HepG2 (cell line): ENCODE results near the gene KIF6. TPM values are rescaled to one million over a fixed set of nuclear protein-coding genes. Genes with fewer than 3 reads are reported as not detected.

Experiments used
- ATAC-seq: fragments of 200-7000 bp; cut with Tn5 transposase; 3 replicates; pipeline ENCODE4 v1.9.1; 2020; ENCODE audit warnings: mild to moderate bottlenecking, moderate library complexity
- BruUV-seq: library from RNA; stranded (reverse); fragments of 400-500 nt; replicated peaks from 2 replicates; lab custom pipeline; 2021; lab: Mats Ljungman, UMichigan
- CTCF ChIA-PET: fragments of 300-600 bp; formaldehyde crosslinking; extraction: SDS; loops from one replicate; lab custom pipeline; 2021; ENCODE audit warnings: low total read pairs, inconsistent platforms, low intra/inter-chr PET ratio; lab: Yijun Ruan, JAX
- POLR2A ChIA-PET: fragments of 350-600 bp; sonication (Branson Sonifier 250); formaldehyde crosslinking; loops from one replicate; lab custom pipeline; 2020; ENCODE audit warnings: antibody characterized with exemption, inconsistent platforms; lab: Yijun Ruan, JAX
- DNase-seq: peaks from one replicate; pipeline ENCODE4 v3.0.0-alpha.2; 2015; ENCODE audit warnings: low spot score
- FAIRE-seq: peaks from 3 replicates; lab custom pipeline; 2011; peaks lifted over from hg19 to GRCh38; lab: Jason Lieb, UNC
- H2AFZ ChIP-seq: one replicate; pipeline ENCODE4 v1.6.1; 2011; ENCODE audit warnings: low read length, inconsistent platforms
- H3K27ac ChIP-seq: fragments of 300-600 bp; 3 replicates; pipeline ENCODE4 v1.8.0; 2011; ENCODE audit warnings: mixed run types, mild to moderate bottlenecking, mixed read lengths, low read length, inconsistent platforms; ENCODE audit not compliant: insufficient read depth; ENCODE audit errors: extremely low read length
- H3K27me3 ChIP-seq, 2 experiments: fragments of 200-600 bp in 1 of 2; 2 replicates in 1 of 2; 3 replicates in 1 of 2; pipeline versions ENCODE4 v1.6.0 to v1.8.0; 2011; ENCODE audit warnings: low read length in 2 of 2, mild to moderate bottlenecking in 2 of 2, moderate library complexity in 2 of 2, inconsistent platforms in 1 of 2; ENCODE audit not compliant: insufficient read depth in 2 of 2, control insufficient read depth in 1 of 2
- H3K36me3 ChIP-seq, 2 experiments: fragments of 200-600 bp in 1 of 2; replicated peaks in 1 of 2; 2 replicates in 1 of 2; 3 replicates in 1 of 2; pipeline versions ENCODE4 v1.5.1 to v1.8.0; 2011; ENCODE audit warnings: low read length in 2 of 2, inconsistent platforms in 1 of 2; ENCODE audit not compliant: insufficient read depth in 2 of 2, control insufficient read depth in 1 of 2
- H3K4me1 ChIP-seq: 2 replicates; pipeline ENCODE4 v1.5.1; 2012; ENCODE audit warnings: low read length, inconsistent platforms; ENCODE audit not compliant: insufficient read depth
- H3K4me2 ChIP-seq: 2 replicates; pipeline ENCODE4 v1.6.0; 2011; ENCODE audit warnings: low read depth, low read length, inconsistent platforms
- H3K4me3 ChIP-seq, 3 experiments: fragments of 200-600 bp in 1 of 3; sonication (generic), shearing (Covaris generic) in 1 of 3; replicated peaks in 1 of 3; 2 replicates each; pipeline ENCODE4 v1.5.1; 2011 to 2016; ENCODE audit warnings: low read length in 3 of 3, inconsistent platforms in 2 of 3, low read depth in 2 of 3, mild to moderate bottlenecking in 2 of 3, control low read depth in 1 of 3, mixed read lengths in 1 of 3; ENCODE audit not compliant: insufficient read depth in 1 of 3
- H3K79me2 ChIP-seq: one replicate; pipeline ENCODE4 v1.6.1; 2011; ENCODE audit warnings: low read length, inconsistent platforms; ENCODE audit not compliant: insufficient read depth
- H3K9ac ChIP-seq: 2 replicates; pipeline ENCODE4 v1.6.0; 2011; ENCODE audit warnings: mild to moderate bottlenecking, low read depth, low read length, inconsistent platforms; ENCODE audit not compliant: insufficient read depth
- H3K9me3 ChIP-seq: 2 replicates; pipeline ENCODE4 v1.5.1; 2012; ENCODE audit warnings: mild to moderate bottlenecking, low read length
- H4K20me1 ChIP-seq: 2 replicates; pipeline ENCODE4 v1.6.0; 2011; ENCODE audit warnings: inconsistent platforms, mild to moderate bottlenecking, low read length, moderate library complexity; ENCODE audit not compliant: insufficient read depth
- GATAD2A ChIP-seq: IDR thresholded peaks from 2 replicates; pipeline ENCODE4 v1.6.1; 2016
- HNRNPUL1 ChIP-seq: fragments of 200-400 bp; formaldehyde crosslinking; IDR thresholded peaks from 2 replicates; pipeline ENCODE4 v1.6.1; 2017; ENCODE audit warnings: low read depth, mild to moderate bottlenecking, low read length, moderate library complexity
- ONECUT2 ChIP-seq: sonication (generic); formaldehyde crosslinking; IDR thresholded peaks from 2 replicates; pipeline ENCODE4 v1.4.0; 2020; ENCODE audit warnings: missing genetic modification reagents
- PAXIP1 ChIP-seq: sonication (generic); formaldehyde crosslinking; conservative IDR thresholded peaks from 2 replicates; pipeline ENCODE4 v1.4.0; 2020; ENCODE audit warnings: mild to moderate bottlenecking, missing genetic modification reagents, moderate library complexity
- RXRB ChIP-seq: IDR thresholded peaks from 2 replicates; pipeline ENCODE4 v1.6.1; 2016; ENCODE audit warnings: borderline replicate concordance, missing genetic modification reagents, missing compliant biosample characterization
- TAF1 ChIP-seq: sonication (generic); formaldehyde crosslinking; IDR thresholded peaks from 2 replicates; pipeline ENCODE4 v1.4.0; 2020; ENCODE audit warnings: missing genetic modification reagents
- YY1 ChIP-seq: IDR thresholded peaks from 2 replicates; pipeline ENCODE4 v1.6.1; 2011; ENCODE audit warnings: low read length, low read depth, moderate library complexity, mild to moderate bottlenecking; ENCODE audit not compliant: insufficient read depth, insufficient replicate concordance
- ZFY ChIP-seq: sonication (generic); formaldehyde crosslinking; IDR thresholded peaks from 2 replicates; pipeline ENCODE4 v1.4.0; 2020; ENCODE audit warnings: missing genetic modification reagents
- WGBS: methylation state at CpG from one replicate; pipeline ENCODE4 v1.1.6; 2017; ENCODE audit warnings: low lambda C conversion rate; 5-methylcytosine and 5-hydroxymethylcytosine counted together
- in situ Hi-C: cut with HindIII; loops from 2 replicates; pipeline ENCODE4 v1.10.0; 2017; ENCODE audit warnings: low pct_unique_long_range_greater_than_20kb; ENCODE audit not compliant: extremely low pct_ligation_motif_present
- intact Hi-C: fragments of 100-400 bp; cut with micrococcal nuclease; formaldehyde crosslinking; loops from one replicate; pipeline ENCODE4 v1.10.0; 2022; ENCODE audit not compliant: unreplicated experiment
- polyA plus RNA-seq, 8 experiments: library from polyadenylated mRNA; depleted of rRNA in 3 of 8; stranded (reverse) in 7 of 8; unstranded in 1 of 8; fragments of >200 nt; fragmentation: Illumina TruSeq in 4 of 8; extraction: Trizol in 4 of 8; gene quantifications; 2 replicates each; pipeline versions ENCODE4 v1.2.1 to v1.2.3, GENCODE V29; 2011 to 2016; ENCODE audit warnings: low read depth in 4 of 8, missing spikeins in 1 of 8, mixed read lengths in 1 of 8; ENCODE audit not compliant: insufficient read depth in 1 of 8
- total RNA-seq, 5 experiments: library from RNA; depleted of rRNA; stranded (reverse); fragments of >200 nt; fragmentation: Illumina TruSeq; extraction: Trizol; gene quantifications; 2 replicates each; pipeline ENCODE4 v1.2.3, GENCODE V29; 2016; ENCODE audit warnings: low read depth in 1 of 5

The KIF6 gene
- total and polyA plus RNA-seq, 2 of the 13 experiments (the other 11 are each of a cell fraction or from before 2014, with no cell fraction given), result 0.04 to 0.27 TPM

- TF ChIP-seq PAXIP1 (CRISPR knock-in tag) (no peak), GATAD2A (CRISPR knock-in tag) (no peak), YY1 (no peak)
Measured at GRCh38 chr6:39416026-39416425, 309.2 kb downstream of the KIF6 start (continued).

- Histone ChIP-seq H3K9me3 (no peaks in the 10 kb centered on the region), H3K4me3 (no peak overlapping the region), H4K20me1 (no peaks in the 10 kb centered on the region), H3K4me2 (no peak overlapping the region), H3K79me2 (no peaks in the 10 kb centered on the region), H2AFZ (no peak overlapping the region), H3K27ac (no peak overlapping the region), H3K36me3 (no peaks in the 10 kb centered on the region), H3K27me3 (no peaks in the 10 kb centered on the region), H3K4me1 (peaks cover 12% of the 10 kb centered on the region; the same call in 1 of the 2 replicates), H3K9ac (no peak overlapping the region)
- ChIA-PET CTCF (no interaction called here), POLR2A (no interaction called here)
- DNase-seq (no peak), FAIRE-seq (no peak), ATAC-seq (no peak)
- no peak for TF ChIP-seq TAF1 (CRISPR knock-in tag)
- no peak for TF ChIP-seq ZFY (CRISPR knock-in tag)
- no peak for TF ChIP-seq RXRB (CRISPR knock-in tag)
- TF ChIP-seq ONECUT2 (CRISPR knock-in tag), result no peak
- TF ChIP-seq HNRNPUL1, result no peak
- in situ Hi-C loops (no loop called here), intact Hi-C loops (no loop called here)
- 48% methylated on average over 3 of the region's 3 CpGs for WGBS
- BruUV-seq, result no TSS peak
Measured at GRCh38 chr6:39415482-39415881, 309.7 kb downstream of the KIF6 start.
